Myocyte (in vitro differentiated cells): ENCODE results near the gene CALM1. TPM values are rescaled to one million over a fixed set of nuclear protein-coding genes. Genes with fewer than 3 reads are reported as not detected.

Experiments used
- DNase-seq: peaks from one replicate; pipeline ENCODE4 v3.0.0-alpha.2; 2012; ENCODE audit warnings: low read depth
- total RNA-seq: library from RNA; depleted of rRNA; stranded (reverse); fragments of >200 nt; gene quantifications from 2 replicates; pipeline ENCODE4 v1.2.3, GENCODE V29; 2014

The CALM1 gene
- total RNA-seq, 1 donor from 2014 or later, result 694 TPM

- DNase-seq, result no peak
These were observed 43.8 kb downstream of the CALM1 start for GRCh38 chr14:90440592-90440991.

GRCh38 chr14:90442388-90442787, 45.6 kb downstream of the CALM1 start:
- no peak for DNase-seq

GRCh38 chr14:90443161-90444076, 46.6 kb downstream of the CALM1 start:
- no peak for DNase-seq

GRCh38 chr14:90444077-90444696, 47.4 kb downstream of the CALM1 start:
- DNase-seq, result peak; percentile 40

GRCh38 chr14:90445011-90445410, 48.2 kb downstream of the CALM1 start:
- DNase-seq, result no peak

- no peak for DNase-seq
These were observed 49.6 kb downstream of the CALM1 start for GRCh38 chr14:90446405-90446804.

- DNase-seq, result no peak
These were observed 51.1 kb downstream of the CALM1 start for GRCh38 chr14:90447720-90448497.

GRCh38 chr14:90449411-90449810, 52.6 kb downstream of the CALM1 start:
- no peak for DNase-seq

- DNase-seq, result no peak
These were observed 53.3 kb downstream of the CALM1 start for GRCh38 chr14:90450151-90450550.

- no peak for DNase-seq
These were observed 53.8 kb downstream of the CALM1 start for GRCh38 chr14:90450667-90451066.

GRCh38 chr14:90451443-90451842, 54.6 kb downstream of the CALM1 start:
- DNase-seq, result no peak

- DNase-seq, result no peak
These were observed 55.1 kb downstream of the CALM1 start for GRCh38 chr14:90451961-90452360.

GRCh38 chr14:90452366-90452765, 55.5 kb downstream of the CALM1 start:
- no peak for DNase-seq

- DNase-seq, result no peak
These were observed 56.6 kb downstream of the CALM1 start for GRCh38 chr14:90453401-90453951.

- peak; percentile 42 for DNase-seq
These were observed 57.5 kb downstream of the CALM1 start for GRCh38 chr14:90454041-90455000.

GRCh38 chr14:90455100-90455571, 58.3 kb downstream of the CALM1 start:
- DNase-seq, result no peak

- no peak for DNase-seq
These were observed 59.7 kb downstream of the CALM1 start for GRCh38 chr14:90456551-90456950.

- no peak for DNase-seq
These were observed 60.4 kb downstream of the CALM1 start for GRCh38 chr14:90457186-90457585.
